SK-N-SH (cell line): Measurements from ENCODE around the gene SRMS. TPM values are rescaled to one million over a fixed set of nuclear protein-coding genes. Genes with fewer than 3 reads are reported as not detected.

Experiments
- CTCF ChIA-PET: fragments of 300-600, 350-600 bp; formaldehyde crosslinking; extraction: SDS; loops from one replicate; lab custom pipeline; 2021; lab: Yijun Ruan, JAX
- POLR2A ChIA-PET: fragments of 350-600 bp; sonication (Branson Sonifier 250); formaldehyde crosslinking; extraction: SDS; loops from one replicate; lab custom pipeline; 2020; ENCODE audit warnings: antibody characterized with exemption, inconsistent platforms; lab: Yijun Ruan, JAX
- DNase-seq: peaks from one replicate; pipeline ENCODE4 v3.0.0; 2012
- H2AFZ ChIP-seq: fragments of 200-600 bp; sonication (generic); 2 replicates; pipeline ENCODE4 v1.8.1; 2016; ENCODE audit warnings: antibody characterized with exemption, mild to moderate bottlenecking, low read depth
- H3F3A ChIP-seq: fragments of 200-600 bp; sonication (generic); replicated peaks from 2 replicates; pipeline ENCODE3; 2016; ENCODE audit warnings: antibody characterized with exemption, mild to moderate bottlenecking; ENCODE audit not compliant: insufficient read depth
- H3K27ac ChIP-seq, 2 experiments: fragments of 200-500 bp in 1 of 2; fragments of 200-600 bp in 1 of 2; sonication (Bioruptor generic) in 1 of 2; sonication (generic), shearing (Covaris generic) in 1 of 2; 2 replicates each; pipeline versions ENCODE4 v1.5.1 to v1.6.1; 2014 to 2016; ENCODE audit warnings: low read depth in 2 of 2, inconsistent platforms in 1 of 2, low read length in 1 of 2, mild to moderate bottlenecking in 1 of 2, mixed read lengths in 1 of 2
- H3K27me3 ChIP-seq: fragments of 200-600 bp; sonication (generic), shearing (Covaris generic); 2 replicates; pipeline ENCODE4 v1.6.1; 2016; ENCODE audit warnings: mixed run types; ENCODE audit not compliant: insufficient read depth
- H3K36me3 ChIP-seq, 2 experiments: fragments of 200-500 bp in 1 of 2; fragments of 200-600 bp in 1 of 2; sonication (Bioruptor generic) in 1 of 2; sonication (generic) in 1 of 2; replicated peaks in 1 of 2; 2 replicates each; pipeline versions ENCODE3 to v1.5.1; 2014 to 2016; ENCODE audit warnings: low read length in 1 of 2, mild to moderate bottlenecking in 1 of 2; ENCODE audit not compliant: insufficient read depth in 2 of 2, control insufficient read depth in 1 of 2
- H3K4me1 ChIP-seq, 2 experiments: fragments of 200-500 bp in 1 of 2; fragments of 200-600 bp in 1 of 2; sonication (Bioruptor generic) in 1 of 2; sonication (generic), shearing (Covaris generic) in 1 of 2; 2 replicates each; pipeline versions ENCODE4 v1.5.1 to v1.6.1; 2014 to 2016; ENCODE audit warnings: low read depth in 1 of 2, low read length in 1 of 2, mixed run types in 1 of 2; ENCODE audit not compliant: insufficient read depth in 2 of 2, control insufficient read depth in 1 of 2
- H3K4me2 ChIP-seq: fragments of 200-600 bp; sonication (generic), shearing (Covaris generic); 2 replicates; pipeline ENCODE4 v1.6.1; 2017; ENCODE audit warnings: mixed run types
- H3K4me3 ChIP-seq, 2 experiments: fragments of 200-500 bp in 1 of 2; fragments of 200-600 bp in 1 of 2; sonication (Bioruptor generic) in 1 of 2; sonication (generic), shearing (Covaris generic) in 1 of 2; 2 replicates each; pipeline versions ENCODE4 v1.5.1 to v1.8.1; 2014 to 2016; ENCODE audit warnings: low read depth in 2 of 2, inconsistent platforms in 1 of 2, low read length in 1 of 2, mild to moderate bottlenecking in 1 of 2, mixed read lengths in 1 of 2, moderate library complexity in 1 of 2
- H3K79me2 ChIP-seq: fragments of 200-600 bp; sonication (generic); 2 replicates; pipeline ENCODE4 v1.8.1; 2017; ENCODE audit warnings: mild to moderate bottlenecking; ENCODE audit not compliant: insufficient read depth
- H3K9ac ChIP-seq: fragments of 200-600 bp; sonication (generic); 2 replicates; pipeline ENCODE4 v1.6.1; 2017; ENCODE audit warnings: mixed run types
- H3K9me2 ChIP-seq: fragments of 200-600 bp; sonication (generic); 2 replicates; pipeline ENCODE4 v1.6.1; 2017; ENCODE audit warnings: mixed run types
- H3K9me3 ChIP-seq: fragments of 200-600 bp; sonication (generic); 2 replicates; pipeline ENCODE4 v1.6.1; 2017; ENCODE audit warnings: mixed run types, mild to moderate bottlenecking, moderate library complexity
- H4K20me1 ChIP-seq: fragments of 200-600 bp; sonication (generic); 2 replicates; pipeline ENCODE4 v1.6.1; 2017; ENCODE audit warnings: mild to moderate bottlenecking, mixed run types; ENCODE audit not compliant: insufficient read depth
- EP300 ChIP-seq, 2 experiments: IDR thresholded peaks; 2 replicates each; pipeline versions ENCODE4 v1.4.0 to v1.6.1; 2012; ENCODE audit warnings: borderline replicate concordance in 1 of 2, low read depth in 1 of 2, low read length in 1 of 2
- MAX ChIP-seq: IDR thresholded peaks from 2 replicates; pipeline ENCODE4 v1.4.0; 2012; ENCODE audit warnings: low read depth
- NFIC ChIP-seq: IDR thresholded peaks from 2 replicates; pipeline ENCODE4 v1.4.0; 2012; ENCODE audit warnings: borderline replicate concordance
- NRF1 ChIP-seq: IDR thresholded peaks from 2 replicates; pipeline ENCODE4 v1.6.1; 2012; ENCODE audit warnings: low read depth, mild to moderate bottlenecking, low read length
- RFX5 ChIP-seq: IDR thresholded peaks from 2 replicates; pipeline ENCODE4 v1.6.1; 2012; ENCODE audit warnings: mild to moderate bottlenecking, improper control_type of control experiment, low read length
- RXRA ChIP-seq: IDR thresholded peaks from 2 replicates; pipeline ENCODE4 v1.4.0; 2012; ENCODE audit warnings: low read depth, mild to moderate bottlenecking, borderline replicate concordance
- TAF1 ChIP-seq: IDR thresholded peaks from 2 replicates; pipeline ENCODE4 v1.6.1; 2012; ENCODE audit warnings: low read depth, mild to moderate bottlenecking, low read length, moderate library complexity, borderline replicate concordance
- TCF12 ChIP-seq: IDR thresholded peaks from 2 replicates; pipeline ENCODE4 v1.4.0; 2012
- USF1 ChIP-seq: IDR thresholded peaks from 2 replicates; pipeline ENCODE4 v1.4.0; 2012; ENCODE audit warnings: low read depth, borderline replicate concordance
- WGBS: methylation state at CpG from one replicate; pipeline ENCODE4 v1.1.6; 2017; ENCODE audit warnings: low lambda C conversion rate; 5-methylcytosine and 5-hydroxymethylcytosine counted together
- polyA plus RNA-seq, 3 experiments: library from polyadenylated mRNA; depleted of rRNA; stranded (reverse); fragments of >200 nt; gene quantifications; 2 replicates each; pipeline ENCODE4 v1.2.3, GENCODE V29; 2012
- TF ChIP-seq, protein P1 (sequence below): fragments of 150-350 bp; IDR thresholded peaks from 2 replicates; pipeline ENCODE4 v1.6.1; 2016; ENCODE audit warnings: mild to moderate bottlenecking, low read depth, low read length

The SRMS gene
- polyA plus RNA-seq, 1 of the 3 experiments (the other 2 are of a cell fraction), result not detected

DNA sequence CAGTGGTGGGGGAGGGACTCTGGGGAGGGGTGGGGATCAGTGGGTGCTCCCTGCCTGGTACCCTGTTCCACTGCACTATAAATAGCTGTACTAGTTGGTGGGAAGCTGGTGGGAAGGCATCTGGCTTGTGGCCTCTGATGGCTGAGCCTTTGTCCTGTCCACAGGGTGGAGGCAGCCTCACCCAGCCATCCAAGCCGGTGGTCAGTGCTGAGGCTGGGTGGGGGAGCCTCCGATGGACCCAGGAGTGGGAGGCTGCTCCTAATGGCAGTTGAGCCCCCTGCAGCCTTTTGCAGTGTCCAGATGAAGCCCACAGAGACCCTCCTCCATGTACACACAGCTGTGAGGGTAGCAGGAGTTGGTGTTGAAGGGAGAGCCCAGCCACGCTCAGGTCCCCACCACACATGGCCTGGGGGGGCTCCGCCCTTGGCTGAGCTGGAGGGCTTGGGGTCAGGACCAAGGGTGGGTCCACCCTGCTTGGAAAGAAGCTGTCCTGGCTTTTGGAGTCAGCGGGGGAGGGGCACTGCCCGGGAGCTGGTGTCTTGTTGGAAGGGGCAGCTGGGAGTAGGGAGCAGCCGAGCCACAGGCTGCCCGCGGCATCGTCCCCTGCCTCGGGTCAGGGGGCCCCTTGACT is 24.5 kb downstream of the SRMS start (continued):
- TF ChIP-seq USF1 (no peak), MAX (no peak)

- POLR2A ChIA-PET, result interaction anchor here (0.6 to 3.0 kb wide), 8 partner anchors 12 to 70 kb away, joined by 3 to 31 read pairs (median 6); no protein-coding TSS in a partner anchor
- Histone ChIP-seq H3K4me3 (peak overlapping the region; percentile 57 to 85), H3K9me3 (no peaks in the 10 kb centered on the region), H3K4me2 (peak overlapping the region; percentile 99), H3F3A (peaks cover 37% of the 10 kb centered on the region), H3K79me2 (peaks cover 22% of the 10 kb centered on the region), H3K36me3 (peaks cover 13 to 19% of the 10 kb centered on the region in 2 experiments), H3K9ac (peak overlapping the region; percentile 31; the same call in 1 of the 2 replicates), H3K4me1 (peaks cover 4 to 26% of the 10 kb centered on the region in 2 experiments; a peak in 3 of 4 replicates), H3K9me2 (no peaks in the 10 kb centered on the region), H4K20me1 (peaks cover 38% of the 10 kb centered on the region), H3K27me3 (no peaks in the 10 kb centered on the region), H2AFZ (no peak overlapping the region), H3K27ac (no peak overlapping the region; a peak in 1 of 4 replicates)
- WGBS, result 72% methylated on average over 5 of the region's 13 CpGs
- DNase-seq, result peak; percentile 22
- no peak for TF ChIP-seq TAF1
- CTCF ChIA-PET, result interaction anchor here (0.9 to 8.7 kb wide), 11 partner anchors 10 to 88 kb away, joined by 3 to 82 read pairs (median 4); partner anchors contain the start of gene PTK6
Measured at GRCh38 chr20:63522091-63522868, 25.3 kb downstream of the SRMS start.

DNA sequence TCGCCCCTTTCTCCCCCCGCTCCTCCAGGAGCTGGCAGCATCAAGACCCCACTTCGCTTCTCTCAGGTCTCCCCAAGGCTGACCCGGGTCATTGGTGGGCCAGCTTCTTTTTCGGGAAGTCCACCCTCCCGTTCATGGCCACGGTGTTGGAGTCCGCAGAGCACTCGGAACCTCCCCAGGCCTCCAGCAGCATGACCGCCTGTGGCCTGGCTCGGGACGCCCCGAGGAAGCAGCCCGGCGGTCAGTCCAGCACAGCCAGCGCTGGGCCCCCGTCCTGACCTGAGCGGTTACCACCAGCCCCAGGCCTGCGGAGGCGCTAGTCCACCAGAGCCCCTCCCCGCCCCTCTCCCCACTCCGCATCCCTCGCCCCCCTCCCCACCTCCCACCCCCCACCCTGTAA is 25.9 kb downstream of the SRMS start:
- Histone ChIP-seq H3K27me3 (no peaks in the 10 kb centered on the region), H3K9me2 (no peaks in the 10 kb centered on the region), H2AFZ (no peak overlapping the region), H4K20me1 (peaks cover 38% of the 10 kb centered on the region), H3K79me2 (peaks cover 22% of the 10 kb centered on the region), H3K27ac (peak overlapping the region; percentile 66 to 79; a peak in 2 of 4 replicates), H3K36me3 (peaks cover 13 to 19% of the 10 kb centered on the region in 2 experiments), H3K4me2 (peak overlapping the region; percentile 99), H3K9me3 (no peaks in the 10 kb centered on the region), H3K4me1 (peaks cover 4 to 26% of the 10 kb centered on the region in 2 experiments; a peak in 3 of 4 replicates), H3K9ac (peak overlapping the region; percentile 97), H3K4me3 (peak overlapping the region; percentile 84 to 85), H3F3A (peaks cover 32% of the 10 kb centered on the region)
- no peak for TF ChIP-seq EP300 (IDR thresholded peaks at IDR 0.05; ENCODE audit: borderline replicate concordance in 1 of 2, low read depth in 1 of 2, low read length in 1 of 2)
- no peak for TF ChIP-seq RXRA
- no peak for TF ChIP-seq TCF12
- TF ChIP-seq, protein P1, sequence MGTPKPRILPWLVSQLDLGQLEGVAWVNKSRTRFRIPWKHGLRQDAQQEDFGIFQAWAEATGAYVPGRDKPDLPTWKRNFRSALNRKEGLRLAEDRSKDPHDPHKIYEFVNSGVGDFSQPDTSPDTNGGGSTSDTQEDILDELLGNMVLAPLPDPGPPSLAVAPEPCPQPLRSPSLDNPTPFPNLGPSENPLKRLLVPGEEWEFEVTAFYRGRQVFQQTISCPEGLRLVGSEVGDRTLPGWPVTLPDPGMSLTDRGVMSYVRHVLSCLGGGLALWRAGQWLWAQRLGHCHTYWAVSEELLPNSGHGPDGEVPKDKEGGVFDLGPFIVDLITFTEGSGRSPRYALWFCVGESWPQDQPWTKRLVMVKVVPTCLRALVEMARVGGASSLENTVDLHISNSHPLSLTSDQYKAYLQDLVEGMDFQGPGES, result no peak
- no peak for TF ChIP-seq NRF1
- no peak for TF ChIP-seq NFIC
- no peak for TF ChIP-seq RFX5
- DNase-seq, result peak; percentile 76
- ChIA-PET CTCF (interaction anchor here (0.6 to 8.7 kb wide), 19 partner anchors 8 to 753 kb away, joined by 3 to 82 read pairs (median 4); partner anchors contain the start of gene PTK6), POLR2A (interaction anchor here (0.6 to 3.0 kb wide), 17 partner anchors 8 to 647 kb away, joined by 3 to 31 read pairs (median 4); no protein-coding TSS in a partner anchor)
- 24% methylated on average over 10 of the region's 23 CpGs for WGBS
